K562 treated with DMSO at 1 percent for 48 hours (cell line): Measurements from ENCODE around the gene GREB1L. TPM values are rescaled to one million over a fixed set of nuclear protein-coding genes. Genes with fewer than 3 reads are reported as not detected.

ENCODE experiments used
- total RNA-seq: library from RNA; unstranded; fragments of 300-600 nt; gene quantifications from 2 replicates; pipeline ENCODE4 v1.2.3, GENCODE V29; 2022; ENCODE audit warnings: low replicate concordance; ENCODE audit errors: extremely low read depth

The GREB1L gene
- not detected in 2 replicates for total RNA-seq

DNA sequence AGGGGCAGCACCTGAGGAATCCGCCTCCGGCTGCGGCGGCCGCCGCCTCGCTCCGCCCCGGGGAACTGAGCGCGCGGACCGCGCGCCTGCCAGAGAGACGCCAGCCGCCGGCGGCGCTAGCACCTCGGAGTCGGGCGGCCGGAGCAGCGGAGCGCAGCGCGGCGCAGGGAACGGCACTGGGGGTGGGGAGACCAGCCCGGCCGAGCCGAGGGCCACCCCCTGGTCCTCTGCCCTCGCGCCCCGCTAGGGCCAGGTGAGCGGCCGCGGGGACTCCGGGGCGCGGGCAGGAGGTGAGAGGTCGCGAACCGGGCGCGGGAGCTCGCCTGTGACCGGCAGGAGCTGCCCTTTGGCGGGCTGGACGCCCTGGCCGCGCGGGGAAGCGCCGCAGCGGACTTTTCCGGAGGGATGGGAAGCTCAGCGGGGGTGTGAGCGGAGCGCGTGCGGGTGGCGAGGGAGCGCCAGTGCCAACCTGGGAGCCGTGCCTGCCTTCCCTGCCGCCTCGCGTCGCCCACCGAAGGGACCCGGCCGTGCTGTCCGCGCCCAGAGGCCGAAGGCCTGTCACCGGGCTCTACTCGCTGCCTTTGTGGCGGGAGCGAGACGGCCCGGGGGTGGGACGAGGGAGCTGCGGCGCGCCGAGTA is at the start of gene GREB1L:
Gene GREB1L, plus strand, starts transcription at position 92 of the 639 bp plus-strand sequence. CDS start 141,287 bp downstream, outside the sequence.

Other genes starting within 250 kb of the GREB1L start
- not detected in 2 replicates for gene ROCK1, start 130.4 kb upstream of the GREB1L start, total RNA-seq